Measurements from ENCODE around the gene PLCG1.

PLCG1 gene

GRCh38 chr20:41191562-41192500 lies 54.5 kb downstream of the PLCG1 start:
- TF ChIP-seq CTCF (IDR thresholded peaks at IDR 0.05; ENCODE audit: control insufficient read depth, extremely low read depth, insufficient read depth): no peak
- no peak for DNase-seq (ENCODE audit: low read depth)
- H3K4me3 ChIP-seq (ENCODE audit: low read depth, low read length): no peak overlapping the region

- no peak for DNase-seq (ENCODE audit: low read depth)
- no peak for TF ChIP-seq CTCF (IDR thresholded peaks at IDR 0.05; ENCODE audit: control insufficient read depth, extremely low read depth, insufficient read depth)
- H3K4me3 ChIP-seq (ENCODE audit: low read depth, low read length): no peak overlapping the region
Measured at GRCh38 chr20:41192575-41192974, 55.2 kb downstream of the PLCG1 start.

- TF ChIP-seq CTCF (IDR thresholded peaks at IDR 0.05; ENCODE audit: control insufficient read depth, extremely low read depth, insufficient read depth): no peak
- H3K4me3 ChIP-seq (ENCODE audit: low read depth, low read length): no peak overlapping the region
- no peak for DNase-seq (ENCODE audit: low read depth)
Measured at GRCh38 chr20:41196653-41197225, 59.4 kb downstream of the PLCG1 start.

- DNase-seq (ENCODE audit: low read depth): no peak
- no peak for TF ChIP-seq CTCF (IDR thresholded peaks at IDR 0.05; ENCODE audit: control insufficient read depth, extremely low read depth, insufficient read depth)
Measured at GRCh38 chr20:41198443-41198842, 61.1 kb downstream of the PLCG1 start.

GRCh38 chr20:41200446-41201202 lies 63.3 kb downstream of the PLCG1 start:
- DNase-seq (ENCODE audit: low read depth): no peak
- no peak overlapping the region for H3K4me3 ChIP-seq (ENCODE audit: low read depth, low read length)
- no peak for TF ChIP-seq CTCF (IDR thresholded peaks at IDR 0.05; ENCODE audit: control insufficient read depth, extremely low read depth, insufficient read depth)

More at GRCh38 chr20:41198443-41198842, 61.1 kb downstream of the PLCG1 start:
- H3K4me3 ChIP-seq (ENCODE audit: low read depth, low read length): no peak overlapping the region

GRCh38 chr20:41201760-41202159 lies 64.4 kb downstream of the PLCG1 start:
- H3K4me3 ChIP-seq (ENCODE audit: low read depth, low read length): no peak overlapping the region
- TF ChIP-seq CTCF (IDR thresholded peaks at IDR 0.05; ENCODE audit: control insufficient read depth, extremely low read depth, insufficient read depth): no peak
- DNase-seq (ENCODE audit: low read depth): no peak

All from LNCaP clone FGC (cell line).